HepG2 (cell line): ENCODE data around the gene FZD4. TPM values are rescaled to one million over a fixed set of nuclear protein-coding genes. Genes with fewer than 3 reads are reported as not detected.

Experiments used
- ARID2 ChIP-seq: sonication (generic); formaldehyde crosslinking; IDR thresholded peaks from 2 replicates; pipeline ENCODE4 v1.8.1; 2022; ENCODE audit warnings: mild to moderate bottlenecking, missing genetic modification reagents, borderline replicate concordance
- CEBPB ChIP-seq: IDR thresholded peaks from 2 replicates; pipeline ENCODE4 v1.6.1; 2011; ENCODE audit warnings: low read depth, low read length, improper control_type of control experiment, borderline replicate concordance
- FOXK1 ChIP-seq: sonication (generic); formaldehyde crosslinking; IDR thresholded peaks from 2 replicates; pipeline ENCODE4 v1.4.0; 2020; ENCODE audit warnings: low read depth, missing genetic modification reagents, borderline replicate concordance
- GATAD2A ChIP-seq: IDR thresholded peaks from 2 replicates; pipeline ENCODE4 v1.6.1; 2016
- GZF1 ChIP-seq: sonication (generic); formaldehyde crosslinking; IDR thresholded peaks from 2 replicates; pipeline ENCODE4 v1.5.1; 2020; ENCODE audit warnings: mild to moderate bottlenecking, missing genetic modification reagents
- IRF9 ChIP-seq: sonication (generic); formaldehyde crosslinking; IDR thresholded peaks from 2 replicates; pipeline ENCODE4 v1.8.0; 2022; ENCODE audit warnings: missing genetic modification reagents, mild to moderate bottlenecking, borderline replicate concordance
- JDP2 ChIP-seq: sonication (generic); formaldehyde crosslinking; IDR thresholded peaks from 2 replicates; pipeline ENCODE4 v1.8.1; 2022; ENCODE audit warnings: missing genetic modification reagents, borderline replicate concordance
- JUN ChIP-seq: sonication (generic); formaldehyde crosslinking; IDR thresholded peaks from 2 replicates; pipeline ENCODE4 v1.4.0; 2020; ENCODE audit warnings: mild to moderate bottlenecking, missing genetic modification reagents
- JUND ChIP-seq: sonication (generic); formaldehyde crosslinking; IDR thresholded peaks from 2 replicates; pipeline ENCODE4 v1.8.0; 2022; ENCODE audit warnings: mild to moderate bottlenecking, missing genetic modification reagents
- KAT7 ChIP-seq: IDR thresholded peaks from 2 replicates; pipeline ENCODE4 v1.6.1; 2018; ENCODE audit warnings: borderline replicate concordance, missing compliant biosample characterization
- KAT8 ChIP-seq: IDR thresholded peaks from 2 replicates; pipeline ENCODE4 v1.6.1; 2016; ENCODE audit warnings: missing genetic modification reagents, missing compliant biosample characterization
- MAFG ChIP-seq: sonication (generic); formaldehyde crosslinking; IDR thresholded peaks from 2 replicates; pipeline ENCODE4 v1.5.1; 2020; ENCODE audit warnings: mild to moderate bottlenecking, missing genetic modification reagents
- RAD21 ChIP-seq: fragments of 450-650 bp; formaldehyde crosslinking; IDR thresholded peaks from 2 replicates; pipeline ENCODE4 v1.5.0; 2020; ENCODE audit warnings: mild to moderate bottlenecking
- RFXAP ChIP-seq: sonication (generic); formaldehyde crosslinking; IDR thresholded peaks from 2 replicates; pipeline ENCODE4 v1.4.0; 2020; ENCODE audit warnings: missing genetic modification reagents, borderline replicate concordance
- SIX4 ChIP-seq: sonication (generic); formaldehyde crosslinking; IDR thresholded peaks from 2 replicates; pipeline ENCODE4 v1.4.0; 2020; ENCODE audit warnings: missing genetic modification reagents
- SOX6 ChIP-seq, 2 experiments: fragments of 450-650 bp in 1 of 2; sonication (generic) in 1 of 2; formaldehyde crosslinking in 1 of 2; IDR thresholded peaks; 2 replicates each; pipeline versions ENCODE4 v1.4.0 to v1.6.1; 2017 to 2020; ENCODE audit warnings: antibody characterized with exemption in 1 of 2, mild to moderate bottlenecking in 1 of 2, missing genetic modification reagents in 1 of 2
- SPEN ChIP-seq: sonication (generic); formaldehyde crosslinking; IDR thresholded peaks from 2 replicates; pipeline ENCODE4 v1.5.1; 2020; ENCODE audit warnings: low read depth, mild to moderate bottlenecking, missing genetic modification reagents
- THRA ChIP-seq: sonication (generic); formaldehyde crosslinking; IDR thresholded peaks from 2 replicates; pipeline ENCODE4 v1.4.0; 2020; ENCODE audit warnings: missing genetic modification reagents, borderline replicate concordance
- YY1 ChIP-seq: IDR thresholded peaks from 2 replicates; pipeline ENCODE4 v1.6.1; 2011; ENCODE audit warnings: low read length, low read depth, moderate library complexity, mild to moderate bottlenecking; ENCODE audit not compliant: insufficient read depth, insufficient replicate concordance
- ZBTB44 ChIP-seq: sonication (generic); formaldehyde crosslinking; IDR thresholded peaks from 2 replicates; pipeline ENCODE4 v1.4.0; 2020; ENCODE audit warnings: missing genetic modification reagents
- ZBTB49 ChIP-seq: sonication (generic); formaldehyde crosslinking; IDR thresholded peaks from 2 replicates; pipeline ENCODE4 v1.4.0; 2020; ENCODE audit warnings: missing genetic modification reagents, borderline replicate concordance
- ZNF614 ChIP-seq: IDR thresholded peaks from 2 replicates; pipeline ENCODE4 v1.6.1; 2018; ENCODE audit warnings: missing biosample characterization, missing genetic modification reagents, inconsistent platforms, borderline replicate concordance
- ZNF644 ChIP-seq: IDR thresholded peaks from 2 replicates; pipeline ENCODE4 v1.6.1; 2016; ENCODE audit warnings: low read depth
- polyA plus RNA-seq, 8 experiments: library from polyadenylated mRNA; depleted of rRNA in 3 of 8; stranded (reverse) in 7 of 8; unstranded in 1 of 8; fragments of >200 nt; fragmentation: Illumina TruSeq in 4 of 8; extraction: Trizol in 4 of 8; gene quantifications; 2 replicates each; pipeline versions ENCODE4 v1.2.1 to v1.2.3, GENCODE V29; 2011 to 2016; ENCODE audit warnings: low read depth in 4 of 8, missing spikeins in 1 of 8, mixed read lengths in 1 of 8; ENCODE audit not compliant: insufficient read depth in 1 of 8
- total RNA-seq, 5 experiments: library from RNA; depleted of rRNA; stranded (reverse); fragments of >200 nt; fragmentation: Illumina TruSeq; extraction: Trizol; gene quantifications; 2 replicates each; pipeline ENCODE4 v1.2.3, GENCODE V29; 2016; ENCODE audit warnings: low read depth in 1 of 5

Gene FZD4
- total and polyA plus RNA-seq, 2 of the 13 experiments (the other 11 are each of a cell fraction or from before 2014, with no cell fraction given) = 46.5 to 70.4 TPM

GRCh38 chr11:86940122-86940777, 14.9 kb downstream of the FZD4 start (continued):
- TF ChIP-seq THRA (CRISPR knock-in tag) (0 out of 2 replicates have a peak, but pooled peaks have one; percentile 10), GZF1 (CRISPR knock-in tag) (peak; percentile 97), SPEN (CRISPR knock-in tag) (peak; percentile 39; the same call in 1 of the 2 replicates), SIX4 (CRISPR knock-in tag) (0 out of 2 replicates have a peak, but pooled peaks have one; percentile 26), ARID2 (peak; percentile 72; the same call in 1 of the 2 replicates), JDP2 (CRISPR knock-in tag) (no peak), ZBTB49 (CRISPR knock-in tag) (no peak), RFXAP (peak; percentile 60; the same call in 1 of the 2 replicates), JUN (no peak), KAT8 (CRISPR knock-in tag) (0 out of 2 replicates have a peak, but pooled peaks have one; percentile 9), ZNF644 (CRISPR knock-in tag) (0 out of 2 replicates have a peak, but pooled peaks have one; percentile 9), JUND (CRISPR knock-in tag) (peak; percentile 25; the same call in 1 of the 2 replicates), MAFG (CRISPR knock-in tag) (no peak), ZBTB44 (CRISPR knock-in tag) (0 out of 2 replicates have a peak, but pooled peaks have one; percentile 45), FOXK1 (CRISPR knock-in tag) (peak; percentile 53; the same call in 1 of the 2 replicates), ZNF614 (CRISPR knock-in tag) (peak; percentile 51; the same call in 1 of the 2 replicates), GATAD2A (CRISPR knock-in tag) (peak; percentile 62; the same call in 1 of the 2 replicates), CEBPB (peak; percentile 48; the same call in 1 of the 2 replicates), YY1 (peak; percentile 15), KAT7 (CRISPR knock-in tag) (0 out of 2 replicates have a peak, but pooled peaks have one; percentile 59), RAD21 (CRISPR knock-in tag) (no peak), IRF9 (CRISPR knock-in tag) (peak; percentile 75), SOX6 (IDR thresholded peaks at IDR 0.05) (no peak), SOX6 (CRISPR knock-in tag; IDR thresholded peaks at IDR 0.05) (peak; percentile 26; the same call in 1 of the 2 replicates)
